ENCODE data around the gene DYNLT4. TPM values are rescaled to one million over a fixed set of nuclear protein-coding genes. Genes with fewer than 3 reads are reported as not detected.

The DYNLT4 gene
- total and polyA plus RNA-seq, 2 of the 8 experiments (the other 6 are each of a cell fraction or from before 2014, with no cell fraction given) = 0.29 TPM; not detected in 1

GRCh38 chr1:44808938-44809917, 2.1 kb upstream of the DYNLT4 start (continued):
- no peak for TF ChIP-seq CTBP2 (IDR thresholded peaks at IDR 0.05; ENCODE audit: borderline replicate concordance, insufficient read depth, insufficient read length, low read length)
- no peak for TF ChIP-seq CEBPB (IDR thresholded peaks at IDR 0.05; ENCODE audit: low read depth, low read length)
- TF ChIP-seq CHD7 (IDR thresholded peaks at IDR 0.05; ENCODE audit: insufficient replicate concordance, low read length) = no peak
- no peak for TF ChIP-seq TEAD4 (IDR thresholded peaks at IDR 0.05; ENCODE audit: low read depth, low read length)
- TF ChIP-seq CHD1 (IDR thresholded peaks at IDR 0.05; ENCODE audit: low read depth, low read length) = no peak
- TF ChIP-seq CREB1 (IDR thresholded peaks at IDR 0.05) = no peak
- TF ChIP-seq TCF12 (IDR thresholded peaks at IDR 0.05; ENCODE audit: low read depth, low read length) = no peak
- no peak for TF ChIP-seq POLR2AphosphoS5 (IDR thresholded peaks at IDR 0.05; ENCODE audit: low read depth, low read length)
